Suppressor macrophage treated with lipopolysaccharide for 1 hour (primary cell): ENCODE measurements around the gene SNCAIP.

Experiments
- DNase-seq, 3 donors: peaks; one replicate each; pipeline ENCODE4 v3.0.0-alpha.2; 2020 to 2022

Gene SNCAIP

DNA sequence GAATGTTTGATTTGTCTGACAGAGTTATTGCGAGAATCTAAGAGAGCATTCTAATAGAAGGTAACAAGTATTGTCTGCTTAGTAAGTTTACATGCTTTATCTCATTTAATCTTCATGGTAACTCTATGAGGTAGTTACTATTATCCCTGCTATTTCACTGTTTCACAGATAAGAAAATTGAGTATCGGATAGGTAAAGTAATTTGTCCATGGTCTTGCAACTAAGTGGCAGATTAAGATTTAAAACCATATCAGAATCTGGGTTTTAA is 118.2 kb downstream of the SNCAIP start:
- DNase-seq = no peak

GRCh38 chr5:122431298-122431697 is 119.3 kb downstream of the SNCAIP start:
- no peak for DNase-seq

GRCh38 chr5:122434205-122434970 is 122.4 kb downstream of the SNCAIP start:
- DNase-seq = no peak

- no peak for DNase-seq
Measured at GRCh38 chr5:122435234-122435633, 123.2 kb downstream of the SNCAIP start.

DNA sequence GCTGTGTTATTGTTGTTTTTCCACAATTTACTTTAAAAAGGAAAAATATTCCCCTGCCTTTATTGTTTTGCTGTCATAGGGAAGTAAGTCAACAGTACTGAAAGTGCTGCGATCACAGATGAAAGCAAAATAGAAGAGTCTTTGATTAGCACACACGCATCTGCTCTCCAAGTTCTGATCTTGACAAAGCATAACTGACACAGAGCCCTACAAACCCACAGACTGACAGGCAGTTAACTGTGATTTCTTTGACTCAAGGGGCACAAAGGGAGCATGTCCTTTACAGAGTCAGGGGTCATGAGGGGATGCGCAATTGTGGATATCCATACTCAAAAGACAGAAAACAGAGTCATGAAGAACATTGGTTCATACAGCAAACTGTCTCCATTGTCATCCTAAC is 123.7 kb downstream of the SNCAIP start:
- DNase-seq = no peak

GRCh38 chr5:122436615-122437014 is 124.6 kb downstream of the SNCAIP start:
- no peak for DNase-seq

DNA sequence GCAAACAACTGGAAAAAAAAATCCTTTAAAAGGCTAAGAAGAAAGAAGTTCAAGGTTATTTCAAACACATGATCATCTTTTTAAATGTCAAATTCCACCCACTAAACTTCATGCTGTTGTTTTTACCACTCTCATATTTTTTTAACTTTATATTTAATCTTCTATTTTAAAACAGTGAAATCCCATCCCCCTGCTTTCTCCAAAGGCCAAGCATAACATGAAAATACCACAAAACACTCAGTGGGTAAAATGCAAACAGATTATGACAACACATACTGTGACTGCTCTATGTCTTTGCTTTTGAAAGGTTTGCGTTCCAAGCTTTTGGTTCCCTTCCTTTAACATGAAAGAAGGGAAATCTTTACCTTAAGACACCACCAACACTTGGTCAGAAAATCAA is 127.6 kb downstream of the SNCAIP start:
- DNase-seq = no peak

DNA sequence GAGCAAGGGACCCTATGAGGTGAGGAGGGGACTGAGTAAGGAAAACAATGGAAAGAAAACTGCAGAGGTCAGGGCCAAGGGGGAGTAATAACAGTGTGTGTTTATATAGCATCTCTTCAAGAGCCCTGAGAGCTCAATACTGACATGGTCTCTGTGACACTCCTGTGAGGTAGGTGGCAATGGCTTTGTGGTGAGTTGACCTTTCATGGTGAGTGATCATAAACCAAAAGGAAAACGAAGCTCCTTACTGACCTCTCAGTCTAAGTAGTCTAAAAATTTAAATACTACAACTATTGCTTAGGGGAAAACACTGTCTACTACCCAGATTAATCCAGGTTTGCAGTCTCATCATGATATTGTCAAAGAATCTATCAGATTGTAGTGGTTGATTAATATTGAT is 130.9 kb downstream of the SNCAIP start:
- no peak for DNase-seq

DNA sequence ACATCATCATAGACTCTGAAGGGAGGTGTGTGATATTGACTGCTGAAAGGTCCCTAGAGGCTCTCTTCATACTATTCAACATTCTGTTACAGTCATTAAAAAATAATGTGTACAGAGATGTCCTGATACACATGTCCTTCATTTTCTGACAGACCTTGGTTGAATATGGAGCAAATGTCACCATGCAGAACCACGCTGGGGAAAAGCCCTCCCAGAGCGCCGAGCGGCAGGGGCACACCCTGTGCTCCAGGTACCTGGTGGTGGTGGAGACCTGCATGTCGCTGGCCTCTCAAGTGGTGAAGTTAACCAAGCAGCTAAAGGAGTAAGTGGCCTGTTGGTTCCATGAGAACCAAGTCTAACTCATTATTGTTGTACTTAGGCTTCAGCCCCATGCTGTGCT is 132.4 kb downstream of the SNCAIP start:
- no peak for DNase-seq

- no peak for DNase-seq
Measured at GRCh38 chr5:122445070-122445469, 133.0 kb downstream of the SNCAIP start.

DNA sequence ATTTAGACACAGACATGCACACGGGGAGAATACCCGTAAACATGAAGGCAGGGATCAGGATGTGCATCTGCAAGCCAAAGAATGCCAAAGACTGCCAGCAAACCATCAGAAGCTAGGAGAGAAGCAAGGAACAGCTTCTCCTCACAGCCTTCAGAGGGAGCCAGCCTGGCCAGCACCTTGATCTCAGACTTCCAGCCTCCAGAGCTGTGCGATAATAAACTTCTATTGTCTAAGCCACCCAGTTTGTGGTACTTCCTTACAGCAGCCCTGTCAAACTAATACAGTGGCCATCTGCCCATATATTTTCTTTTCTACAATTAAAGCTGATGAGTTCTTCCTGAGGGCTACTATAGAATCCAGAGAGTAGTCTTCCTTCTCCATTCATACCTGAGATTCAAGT is 135.0 kb downstream of the SNCAIP start:
- no peak for DNase-seq

GRCh38 chr5:122447879-122448278 is 135.8 kb downstream of the SNCAIP start:
- DNase-seq = no peak

DNA sequence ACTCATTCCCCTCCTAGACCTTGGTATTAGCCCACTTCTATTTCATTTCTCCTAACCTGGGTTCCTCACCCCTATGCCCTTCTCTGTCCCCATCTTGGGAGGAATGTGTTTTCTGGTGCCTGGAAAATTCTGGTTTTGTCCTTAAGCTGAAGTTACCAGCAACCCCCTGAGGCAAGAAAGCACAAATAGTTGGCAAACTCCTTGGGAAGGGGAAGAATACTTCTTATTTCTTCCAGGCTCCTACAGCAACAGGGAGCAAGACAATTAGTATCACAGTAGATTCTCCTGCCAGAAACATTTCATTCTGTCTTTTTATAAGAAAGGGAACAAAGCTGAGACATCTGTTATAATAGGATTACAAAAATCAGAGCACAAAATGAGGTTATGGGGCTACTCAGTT is 142.5 kb downstream of the SNCAIP start:
- DNase-seq = no peak

GRCh38 chr5:122455939-122456338 is 143.9 kb downstream of the SNCAIP start:
- no peak for DNase-seq

GRCh38 chr5:122457178-122457826 is 145.3 kb downstream of the SNCAIP start:
- no peak for DNase-seq

- DNase-seq = peak in 2 of 3 donors; percentile 17 to 32
Measured at GRCh38 chr5:122458278-122458872, 146.3 kb downstream of the SNCAIP start.

DNA sequence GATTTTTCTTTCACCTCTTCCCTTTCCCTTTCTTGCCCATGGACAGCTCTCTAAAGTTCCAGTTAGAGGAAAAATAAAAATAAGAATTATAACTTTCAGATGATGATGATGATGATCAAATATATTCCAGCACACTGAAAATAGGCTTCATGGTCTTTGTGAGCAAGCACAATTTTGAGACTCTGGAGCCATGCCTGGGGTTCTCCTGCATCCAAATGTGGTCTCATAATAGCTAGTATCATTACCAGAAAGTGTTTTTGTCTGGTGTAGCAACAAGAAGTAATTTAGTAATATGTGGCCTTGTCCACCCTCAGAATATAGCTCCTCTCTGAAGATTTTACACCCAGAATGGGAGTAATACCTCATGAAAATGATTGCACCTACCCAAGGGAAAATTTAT is 150.4 kb downstream of the SNCAIP start:
- no peak for DNase-seq

GRCh38 chr5:122463221-122463620 is 151.2 kb downstream of the SNCAIP start:
- DNase-seq = peak in 1 of 3 donors; percentile 1

DNA sequence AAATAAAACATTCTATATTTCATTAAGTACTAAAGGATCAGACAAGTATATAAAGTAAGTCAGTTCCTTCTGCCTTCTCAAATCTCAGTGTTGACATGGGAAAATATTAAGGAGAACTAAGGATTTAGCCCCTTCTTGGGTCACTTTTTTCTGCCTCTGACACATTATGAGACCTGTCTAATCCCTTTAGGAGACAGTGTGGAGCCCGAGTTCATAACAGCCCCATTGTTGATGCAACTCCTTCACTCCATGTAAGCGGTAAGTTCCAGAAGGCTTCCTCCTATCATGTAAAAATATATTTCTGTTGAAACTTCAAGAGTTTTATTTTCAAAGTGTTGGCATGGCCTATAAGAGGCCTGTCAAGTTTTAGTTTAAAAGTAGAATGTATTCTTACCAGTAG is 152.2 kb downstream of the SNCAIP start:
- DNase-seq = no peak

DNA sequence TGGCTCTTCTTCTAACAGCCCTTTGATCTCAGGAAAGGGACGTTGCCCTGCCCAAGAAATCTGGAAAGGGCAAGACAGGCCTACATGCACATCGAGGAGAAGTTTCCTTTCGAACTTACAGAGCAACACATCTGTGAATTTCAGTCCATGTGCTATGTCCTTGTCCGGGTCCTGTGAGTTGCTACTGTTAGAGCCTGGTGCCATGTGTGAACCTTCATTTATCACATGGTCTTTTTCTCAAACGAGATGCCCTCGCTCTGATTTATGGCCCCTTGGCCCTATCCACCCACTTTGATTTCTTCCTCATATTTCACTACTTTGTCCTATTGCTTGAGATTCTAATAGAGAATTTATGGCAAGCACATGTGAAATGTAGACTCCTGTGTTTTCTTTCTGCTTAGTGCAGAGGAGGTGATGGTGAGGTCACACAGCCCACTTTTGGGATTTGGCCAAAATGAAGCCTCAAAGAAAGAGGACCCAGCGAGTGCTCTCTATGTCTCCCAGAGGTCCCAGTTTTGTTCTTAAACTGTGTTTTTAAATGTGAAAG is 153.1 kb downstream of the SNCAIP start:
- DNase-seq = no peak

DNA sequence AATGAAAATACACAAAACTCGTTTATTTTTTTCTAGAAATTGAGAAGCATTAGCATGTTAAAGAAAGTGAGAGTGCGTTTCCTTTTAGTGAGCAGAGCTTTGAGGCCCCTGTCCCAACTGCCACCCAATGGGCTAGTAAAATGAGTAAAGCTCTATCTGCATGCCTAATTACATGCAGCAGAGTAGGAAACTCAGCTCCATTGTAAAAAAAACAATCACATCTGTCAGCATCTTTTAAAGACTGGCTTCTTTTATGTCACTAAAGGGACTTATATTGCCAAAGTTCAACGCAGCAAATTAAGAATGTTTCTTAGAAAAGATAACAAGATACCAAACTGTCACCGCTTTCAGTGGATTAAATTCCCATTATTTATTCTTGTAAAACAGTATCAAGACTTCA is 154.0 kb downstream of the SNCAIP start:
- DNase-seq = no peak

DNA sequence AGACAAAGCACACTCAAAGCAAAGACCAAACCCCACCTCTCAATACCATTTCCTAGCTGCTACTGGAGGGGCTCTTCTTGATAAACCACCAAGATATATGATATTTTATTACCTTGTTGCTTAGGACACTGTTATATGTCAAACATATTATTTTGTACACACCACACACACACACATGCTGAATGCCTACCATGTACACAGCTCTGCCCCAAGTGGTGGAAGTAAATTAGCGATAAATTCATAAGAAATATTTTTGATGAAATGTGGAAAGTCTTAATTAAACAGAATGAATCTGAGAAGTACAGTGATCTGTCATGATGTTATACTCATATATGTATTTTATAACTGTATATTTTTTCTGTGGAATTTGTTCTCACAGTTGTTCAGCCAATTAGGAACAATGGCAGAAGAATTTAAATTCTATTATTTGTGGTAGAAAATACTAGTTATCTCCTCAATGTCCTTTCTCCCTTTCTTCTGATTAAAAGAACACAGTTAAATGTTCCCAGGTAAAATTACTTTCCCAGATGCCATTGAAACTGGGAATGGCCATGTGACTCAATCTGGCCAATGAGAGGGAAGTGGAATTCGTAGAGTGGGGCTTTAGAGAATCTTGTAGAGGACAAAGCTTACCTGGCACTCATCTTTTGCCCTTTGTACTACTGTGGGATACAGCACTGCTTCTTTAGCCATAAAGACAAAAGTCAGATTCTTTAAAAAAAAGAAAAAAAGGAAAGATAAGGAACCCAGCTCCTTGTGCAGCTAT is 156.5 kb downstream of the SNCAIP start:
- no peak for DNase-seq

GRCh38 chr5:122469384-122469919 is 157.4 kb downstream of the SNCAIP start:
- DNase-seq = no peak
